ENCODE measurements around the gene GPR37L1.

The GPR37L1 gene

DNA sequence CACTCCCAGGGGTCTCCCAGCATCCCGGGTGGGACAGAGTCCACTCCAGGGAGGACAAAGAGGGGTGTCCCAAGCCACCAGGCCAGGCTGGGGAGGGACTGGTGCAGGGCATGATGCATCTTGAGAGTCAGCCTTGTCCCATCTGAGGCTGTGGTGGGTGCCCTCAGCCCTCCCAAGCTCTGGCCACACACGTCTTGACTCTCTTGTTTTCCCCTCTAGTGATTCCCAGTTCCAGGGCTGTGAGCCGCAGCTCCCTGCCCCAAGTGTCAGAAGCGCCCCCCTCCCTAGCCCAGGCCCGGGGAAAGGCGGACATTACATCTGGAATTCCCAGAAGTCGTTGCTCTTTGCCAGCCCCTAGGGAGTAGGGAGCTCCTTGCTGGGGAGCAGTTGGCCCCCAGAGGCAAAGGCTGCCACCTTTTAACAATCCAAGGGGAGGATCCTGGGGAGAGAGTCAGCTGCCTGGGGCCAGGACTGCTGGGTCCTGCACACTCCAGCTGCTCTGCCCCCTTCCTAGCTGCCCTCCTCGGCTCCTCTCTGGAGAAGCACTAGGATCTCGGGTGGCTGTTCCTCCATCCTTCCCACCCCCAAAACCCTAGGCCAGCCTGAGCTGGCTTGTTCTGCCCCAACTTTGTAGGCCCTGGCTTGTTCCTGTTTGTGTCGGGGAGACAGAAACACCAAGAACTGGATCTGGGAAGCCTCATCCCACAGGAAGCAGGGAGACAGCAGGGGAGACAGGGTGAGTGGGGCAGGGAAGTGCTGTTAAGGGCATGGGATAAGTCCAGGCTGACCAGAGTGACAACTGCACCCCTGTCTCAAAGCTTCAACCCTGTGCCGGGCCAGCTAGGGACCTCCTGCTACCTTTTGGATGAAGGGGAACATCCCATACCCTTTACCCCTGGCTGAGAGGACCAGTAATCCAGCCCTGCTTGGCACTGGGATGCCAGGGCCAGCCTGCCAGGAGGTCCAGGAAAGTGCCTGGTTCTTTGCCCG lies 40.9 kb downstream of the GPR37L1 start:
- H3K4ac ChIP-seq (ENCODE audit: low read depth in 1 of 2, low read length in 2 of 2) = no peak overlapping the region
- 69% methylated on average over 12 of the region's 12 CpGs for WGBS
- no peak overlapping the region for H3K4me2 ChIP-seq (ENCODE audit: low read length, poor library complexity, severe bottlenecking)
- H2AFZ ChIP-seq (ENCODE audit: low read depth, low read length) = no peak overlapping the region
- H2BK15ac ChIP-seq (ENCODE audit: low read depth, poor library complexity, severe bottlenecking) = no peak overlapping the region
- H4K8ac ChIP-seq (ENCODE audit: low read length) = no peak overlapping the region
- no peak overlapping the region for H2BK12ac ChIP-seq (ENCODE audit: low read length in 2 of 2)
- no peaks in the 10 kb centered on the region for H3K36me3 ChIP-seq (ENCODE audit: control insufficient read depth in 1 of 2, insufficient read depth in 2 of 2, low read depth in 1 of 2, low read length in 2 of 2)
- peaks cover 0 to 68% of the 10 kb centered on the region in 2 experiments for H3K27me3 ChIP-seq (ENCODE audit: control insufficient read depth in 1 of 2, insufficient read depth in 1 of 2, low read length in 2 of 2)
- H3K4me1 ChIP-seq (ENCODE audit: control insufficient read depth, insufficient read depth, low read depth, low read length) = peaks cover 7% of the 10 kb centered on the region
- H2AK5ac ChIP-seq (ENCODE audit: low read length, severe bottlenecking) = no peak overlapping the region
- no peaks in the 10 kb centered on the region for H3K79me1 ChIP-seq (replicated peaks; ENCODE audit: low read length, poor library complexity, severe bottlenecking)
- H3K14ac ChIP-seq (ENCODE audit: low read length in 2 of 2) = no peak overlapping the region
- H3K18ac ChIP-seq (ENCODE audit: low read depth in 1 of 2, low read length in 2 of 2) = no peak overlapping the region
- H3K4me3 ChIP-seq (ENCODE audit: insufficient read depth in 1 of 2, low read depth in 1 of 2, low read length in 2 of 2) = no peak overlapping the region
- H3K27ac ChIP-seq (ENCODE audit: low read length, poor library complexity, severe bottlenecking) = no peak overlapping the region
- no peak for DNase-seq
- no peak overlapping the region for H3K9ac ChIP-seq (ENCODE audit: low read length)
- no peak overlapping the region for H3K23ac ChIP-seq (ENCODE audit: low read length in 2 of 2)
- H3K9me3 ChIP-seq (ENCODE audit: control insufficient read depth, low read length) = no peaks in the 10 kb centered on the region
- H2BK120ac ChIP-seq (ENCODE audit: low read depth, low read length) = no peak overlapping the region
- H2BK5ac ChIP-seq (ENCODE audit: low read depth, low read length, poor library complexity, severe bottlenecking) = no peak overlapping the region
- H4K91ac ChIP-seq (ENCODE audit: low read length) = no peak overlapping the region

DNA sequence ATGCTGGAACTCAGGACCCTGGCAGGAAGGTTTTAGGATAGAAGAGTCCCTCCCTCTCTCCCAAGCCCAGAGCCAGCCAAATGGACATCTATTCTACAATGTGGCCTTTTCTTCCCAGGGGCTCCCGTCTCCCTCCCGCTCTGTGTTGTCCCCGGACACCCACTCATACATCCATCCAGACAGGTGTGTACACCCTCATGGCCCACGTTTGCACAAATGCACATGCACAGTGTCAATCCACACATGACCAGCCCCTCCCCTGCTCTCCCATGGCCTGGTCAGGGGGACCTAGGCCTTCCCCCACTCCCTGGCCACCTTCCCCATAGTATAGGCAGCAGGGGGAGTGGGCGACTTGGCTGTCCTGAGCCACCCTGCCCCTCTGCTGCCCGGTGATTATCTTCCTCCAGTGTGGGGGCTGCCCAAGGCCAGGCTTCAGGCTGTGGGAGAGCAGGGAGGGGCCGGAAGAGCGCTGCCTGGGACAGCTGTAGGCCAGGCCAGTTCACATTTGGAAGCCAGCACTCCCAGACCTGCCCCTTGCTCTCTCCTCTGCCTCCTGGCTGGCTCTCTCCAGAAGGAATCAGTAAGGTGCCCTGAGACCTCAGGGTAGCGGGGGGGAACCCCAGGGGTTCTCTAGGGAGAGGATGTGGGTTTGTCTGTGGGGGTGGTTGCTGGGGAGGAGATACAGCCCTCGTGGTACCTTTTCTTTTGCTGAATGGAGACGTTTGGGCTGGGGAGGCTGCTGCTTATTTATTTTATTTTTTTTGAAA lies 41.7 kb downstream of the GPR37L1 start:
- no peak overlapping the region for H3K18ac ChIP-seq (ENCODE audit: low read depth in 1 of 2, low read length in 2 of 2)
- no peak overlapping the region for H2AFZ ChIP-seq (ENCODE audit: low read depth, low read length)
- peaks cover 7% of the 10 kb centered on the region for H3K4me1 ChIP-seq (ENCODE audit: control insufficient read depth, insufficient read depth, low read depth, low read length)
- H2BK12ac ChIP-seq (ENCODE audit: low read length in 2 of 2) = no peak overlapping the region
- H3K14ac ChIP-seq (ENCODE audit: low read length in 2 of 2) = no peak overlapping the region
- WGBS = 77% methylated on average over 10 of the region's 11 CpGs
- no peak overlapping the region for H4K91ac ChIP-seq (ENCODE audit: low read length)
- no peak overlapping the region for H3K4me3 ChIP-seq (ENCODE audit: insufficient read depth in 1 of 2, low read depth in 1 of 2, low read length in 2 of 2)
- no peaks in the 10 kb centered on the region for H3K36me3 ChIP-seq (ENCODE audit: control insufficient read depth in 1 of 2, insufficient read depth in 2 of 2, low read depth in 1 of 2, low read length in 2 of 2)
- H3K4ac ChIP-seq (ENCODE audit: low read depth in 1 of 2, low read length in 2 of 2) = no peak overlapping the region
- H3K9ac ChIP-seq (ENCODE audit: low read length) = no peak overlapping the region
- no peaks in the 10 kb centered on the region for H3K79me1 ChIP-seq (replicated peaks; ENCODE audit: low read length, poor library complexity, severe bottlenecking)
- no peak overlapping the region for H2BK15ac ChIP-seq (ENCODE audit: low read depth, poor library complexity, severe bottlenecking)
- no peak overlapping the region for H4K8ac ChIP-seq (ENCODE audit: low read length)
- no peak for DNase-seq
- peaks cover 3 to 64% of the 10 kb centered on the region in 2 experiments for H3K27me3 ChIP-seq (ENCODE audit: control insufficient read depth in 1 of 2, insufficient read depth in 1 of 2, low read length in 2 of 2)
- H3K9me3 ChIP-seq (ENCODE audit: control insufficient read depth, low read length) = no peaks in the 10 kb centered on the region
- no peak overlapping the region for H3K27ac ChIP-seq (ENCODE audit: low read length, poor library complexity, severe bottlenecking)
- no peak overlapping the region for H2BK120ac ChIP-seq (ENCODE audit: low read depth, low read length)
- no peak overlapping the region for H2AK5ac ChIP-seq (ENCODE audit: low read length, severe bottlenecking)
- H3K23ac ChIP-seq (ENCODE audit: low read length in 2 of 2) = no peak overlapping the region
- no peak overlapping the region for H3K4me2 ChIP-seq (ENCODE audit: low read length, poor library complexity, severe bottlenecking)
- H2BK5ac ChIP-seq (ENCODE audit: low read depth, low read length, poor library complexity, severe bottlenecking) = no peak overlapping the region

DNA sequence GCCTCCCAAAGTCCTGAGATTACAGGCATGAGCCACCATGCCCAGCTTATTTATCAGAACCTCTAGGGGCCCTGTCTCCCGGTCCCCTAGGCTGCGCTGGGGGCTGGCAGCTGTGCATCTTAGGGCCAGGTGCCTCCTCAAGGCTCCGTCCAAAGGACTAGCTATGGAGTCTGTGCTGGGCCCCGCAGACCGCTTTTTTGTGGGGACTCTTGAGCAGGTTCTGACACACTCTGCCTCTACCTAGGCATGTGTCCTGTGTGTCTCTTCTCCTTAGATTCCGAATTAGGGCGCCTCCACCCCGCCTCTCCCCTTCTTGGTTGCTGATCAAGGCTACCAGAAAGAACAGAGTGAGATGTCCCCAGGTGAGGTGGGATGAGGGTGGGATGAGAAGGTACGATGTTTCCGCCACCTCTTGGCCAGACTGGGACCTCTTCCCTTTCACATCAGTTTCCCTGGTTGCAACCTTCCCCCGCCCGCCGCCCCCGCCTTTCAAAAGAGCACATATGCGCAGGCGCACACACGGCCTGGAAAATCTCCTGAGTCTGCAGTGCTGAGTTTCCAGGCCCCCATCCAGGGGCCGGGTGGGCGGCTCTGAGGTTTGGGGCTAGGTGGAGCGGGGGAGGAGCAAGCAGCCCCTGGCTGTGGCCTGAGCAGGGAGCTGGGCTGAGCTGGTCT lies 42.7 kb downstream of the GPR37L1 start:
- Histone ChIP-seq H3K4me2 (ENCODE audit: low read length, poor library complexity, severe bottlenecking) (no peak overlapping the region), H3K27ac (ENCODE audit: low read length, poor library complexity, severe bottlenecking) (no peak overlapping the region), H3K9me3 (ENCODE audit: control insufficient read depth, low read length) (no peaks in the 10 kb centered on the region), H3K18ac (ENCODE audit: low read depth in 1 of 2, low read length in 2 of 2) (no peak overlapping the region), H3K23ac (ENCODE audit: low read length in 2 of 2) (no peak overlapping the region), H3K27me3 (ENCODE audit: control insufficient read depth in 1 of 2, insufficient read depth in 1 of 2, low read length in 2 of 2) (peaks cover 8 to 56% of the 10 kb centered on the region in 2 experiments), H2BK15ac (ENCODE audit: low read depth, poor library complexity, severe bottlenecking) (no peak overlapping the region), H2AFZ (ENCODE audit: low read depth, low read length) (no peak overlapping the region), H3K14ac (ENCODE audit: low read length in 2 of 2) (no peak overlapping the region), H3K4ac (ENCODE audit: low read depth in 1 of 2, low read length in 2 of 2) (no peak overlapping the region), H2BK120ac (ENCODE audit: low read depth, low read length) (no peak overlapping the region), H3K4me1 (ENCODE audit: control insufficient read depth, insufficient read depth, low read depth, low read length) (peaks cover 4% of the 10 kb centered on the region), H2BK5ac (ENCODE audit: low read depth, low read length, poor library complexity, severe bottlenecking) (no peak overlapping the region), H2AK5ac (ENCODE audit: low read length, severe bottlenecking) (no peak overlapping the region), H2BK12ac (ENCODE audit: low read length in 2 of 2) (no peak overlapping the region), H4K91ac (ENCODE audit: low read length) (no peak overlapping the region), H3K36me3 (ENCODE audit: control insufficient read depth in 1 of 2, insufficient read depth in 2 of 2, low read depth in 1 of 2, low read length in 2 of 2) (no peaks in the 10 kb centered on the region), H3K9ac (ENCODE audit: low read length) (no peak overlapping the region), H3K79me1 (replicated peaks; ENCODE audit: low read length, poor library complexity, severe bottlenecking) (no peaks in the 10 kb centered on the region), H4K8ac (ENCODE audit: low read length) (no peak overlapping the region), H3K4me3 (ENCODE audit: insufficient read depth in 1 of 2, low read depth in 1 of 2, low read length in 2 of 2) (no peak overlapping the region)
- 84% methylated on average over 20 of the region's 20 CpGs for WGBS
- DNase-seq = no peak
